PC-3 (cell line): ENCODE data around the gene ANGPTL2. TPM values are rescaled to one million over a fixed set of nuclear protein-coding genes. Genes with fewer than 3 reads are reported as not detected.

ENCODE experiments used
- ATAC-seq: fragments of 200-7000 bp; cut with Tn5 transposase; 2 replicates; pipeline ENCODE4 v1.9.1; 2020; ENCODE audit warnings: mild to moderate bottlenecking, moderate library complexity
- BruUV-seq: library from RNA; stranded (reverse); fragments of 400-500 nt; replicated peaks from 2 replicates; lab custom pipeline; 2021; lab: Mats Ljungman, UMichigan
- CTCF ChIA-PET: fragments of 300-600 bp; sonication (Branson Sonifier 250); formaldehyde crosslinking; loops from one replicate; lab custom pipeline; 2022; ENCODE audit warnings: antibody characterized with exemption; lab: Charles Lee
- POLR2A ChIA-PET: fragments of 300-600 bp; sonication (Branson Sonifier 250); formaldehyde crosslinking; loops from one replicate; lab custom pipeline; 2022; ENCODE audit warnings: antibody characterized with exemption; ENCODE audit not compliant: unreplicated experiment; lab: Charles Lee
- DNase-seq: peaks from one replicate; pipeline ENCODE4 v3.0.0-alpha.2; 2015
- H2AFZ ChIP-seq: fragments of 300-600 bp; sonication (generic); 2 replicates; pipeline ENCODE4 v1.6.0; 2016; ENCODE audit warnings: antibody characterized with exemption, low read length
- H3F3A ChIP-seq: fragments of 300-600 bp; sonication (generic); one replicate; pipeline ENCODE4 v1.6.0; 2017; ENCODE audit warnings: antibody characterized with exemption, low read length, control low read depth, mild to moderate bottlenecking; ENCODE audit not compliant: unreplicated experiment
- H3K27ac ChIP-seq: fragments of 300-600 bp; sonication (generic); 2 replicates; pipeline ENCODE4 v1.5.1; 2016; ENCODE audit warnings: mild to moderate bottlenecking, low read length
- H3K27me3 ChIP-seq: fragments of 300-600 bp; sonication (generic); 2 replicates; pipeline ENCODE4 v1.6.1; 2016; ENCODE audit warnings: low read length, mixed read lengths
- H3K36me3 ChIP-seq: fragments of 300-600 bp; sonication (generic); 2 replicates; pipeline ENCODE4 v1.6.1; 2016; ENCODE audit warnings: low read depth, mixed run types, low read length, mixed read lengths
- H3K4me1 ChIP-seq: fragments of 300-600 bp; sonication (generic); 2 replicates; pipeline ENCODE4 v1.5.1; 2016; ENCODE audit warnings: low read length; ENCODE audit not compliant: insufficient read depth
- H3K4me2 ChIP-seq: fragments of 300-600 bp; sonication (generic); 2 replicates; pipeline ENCODE4 v1.6.0; 2016; ENCODE audit warnings: low read length
- H3K4me3 ChIP-seq: fragments of 300-600 bp; sonication (generic); 2 replicates; pipeline ENCODE4 v1.5.1; 2016; ENCODE audit warnings: mild to moderate bottlenecking, low read length, mixed read lengths
- H3K79me2 ChIP-seq: fragments of 300-600 bp; sonication (generic); 2 replicates; pipeline ENCODE4 v1.6.1; 2017; ENCODE audit warnings: low read length, mixed read lengths
- H3K9ac ChIP-seq: fragments of 300-600 bp; sonication (generic); 2 replicates; pipeline ENCODE4 v1.6.0; 2016; ENCODE audit warnings: mild to moderate bottlenecking, low read length
- H3K9me2 ChIP-seq: fragments of 300-600 bp; sonication (generic); replicated peaks from 2 replicates; pipeline ENCODE4 v1.6.1; 2016; ENCODE audit warnings: mixed run types, low read length, mixed read lengths
- H3K9me3 ChIP-seq: fragments of 300-600 bp; sonication (generic); 2 replicates; pipeline ENCODE4 v1.6.1; 2016; ENCODE audit warnings: low read length, mixed read lengths
- H4K20me1 ChIP-seq: fragments of 300-600 bp; sonication (generic); 2 replicates; pipeline ENCODE4 v1.6.1; 2016; ENCODE audit warnings: low read length, mixed read lengths
- CTCF ChIP-seq: fragments of 300-600 bp; sonication (generic); conservative IDR thresholded peaks from 2 replicates; pipeline ENCODE4 v1.5.1; 2017; ENCODE audit warnings: antibody characterized with exemption, low read depth, mild to moderate bottlenecking, low read length
- EZH2 ChIP-seq: fragments of 300-600 bp; sonication (generic); IDR thresholded peaks from one replicate; pipeline ENCODE4 v1.6.1; 2017; ENCODE audit warnings: antibody characterized with exemption, mild to moderate bottlenecking, low read length; ENCODE audit not compliant: unreplicated experiment
- EZH2phosphoT487 ChIP-seq: fragments of 300-600 bp; sonication (generic); IDR thresholded peaks from 2 replicates; pipeline ENCODE4 v1.6.1; 2018; ENCODE audit warnings: mild to moderate bottlenecking, antibody characterized with exemption, low read length, borderline replicate concordance
- intact Hi-C: fragments of 100-400 bp; cut with micrococcal nuclease; formaldehyde crosslinking; loops from 2 replicates; pipeline ENCODE4 v1.9.0; 2023
- total RNA-seq: library from RNA; depleted of rRNA; stranded (reverse); fragments of >200 nt; gene quantifications from 2 replicates; pipeline ENCODE4 v1.2.3, GENCODE V29; 2014

Gene ANGPTL2
- total RNA-seq, 1 experiment from 2014 or later, result 0.07 TPM

GRCh38 chr9:127059765-127060361, 62.6 kb downstream of the ANGPTL2 start:
- Histone ChIP-seq H4K20me1 (no peaks in the 10 kb centered on the region), H3K4me1 (no peaks in the 10 kb centered on the region), H3K9me2 (no peaks in the 10 kb centered on the region), H3K27me3 (no peaks in the 10 kb centered on the region), H3K9me3 (no peaks in the 10 kb centered on the region), H3F3A (no peaks in the 10 kb centered on the region), H3K9ac (no peak overlapping the region), H3K27ac (no peak overlapping the region), H3K36me3 (no peaks in the 10 kb centered on the region), H3K79me2 (no peaks in the 10 kb centered on the region), H3K4me2 (no peak overlapping the region), H3K4me3 (no peak overlapping the region), H2AFZ (no peak overlapping the region)
- ATAC-seq (no peak), DNase-seq (no peak)
- no TSS peak for BruUV-seq
- intact Hi-C loops, result no loop called here
- POLR2A ChIA-PET, result interaction anchor here (0.6 kb wide), 1 partner anchor 11 kb away, joined by 3 read pairs; no protein-coding TSS in a partner anchor
- TF ChIP-seq CTCF (no peak), EZH2phosphoT487 (no peak), EZH2 (no peak)
- CTCF ChIA-PET, result no interaction called here

- BruUV-seq, result no TSS peak
- no peak overlapping the region for H2AFZ ChIP-seq
- POLR2A ChIA-PET, result no interaction called here
Measured at GRCh38 chr9:127059030-127059429, 63.4 kb downstream of the ANGPTL2 start.

More at GRCh38 chr9:127059030-127059429, 63.4 kb downstream of the ANGPTL2 start:
- H3K79me2 ChIP-seq, result no peaks in the 10 kb centered on the region
- intact Hi-C loops, result no loop called here
- no peaks in the 10 kb centered on the region for H3K4me1 ChIP-seq
- TF ChIP-seq EZH2, result no peak
- no peak for TF ChIP-seq EZH2phosphoT487
- no peak for TF ChIP-seq CTCF
- no peaks in the 10 kb centered on the region for H3K9me3 ChIP-seq
- no peaks in the 10 kb centered on the region for H3F3A ChIP-seq
- H3K4me3 ChIP-seq, result no peak overlapping the region
- H3K27me3 ChIP-seq, result no peaks in the 10 kb centered on the region
- CTCF ChIA-PET, result no interaction called here
- H3K9ac ChIP-seq, result no peak overlapping the region
- no peaks in the 10 kb centered on the region for H3K9me2 ChIP-seq
- DNase-seq (no peak), ATAC-seq (no peak)
- H3K36me3 ChIP-seq, result no peaks in the 10 kb centered on the region
- H3K27ac ChIP-seq, result no peak overlapping the region
- no peak overlapping the region for H3K4me2 ChIP-seq
- no peaks in the 10 kb centered on the region for H4K20me1 ChIP-seq
